HG03521 (cell line): Measurements from ENCODE around the gene CPXM2.

Experiments
- ATAC-seq: cut with Tn5 transposase; IDR thresholded peaks from one replicate; pipeline ENCODE4 v1.9.1; 2021; ENCODE audit warnings: mild to moderate bottlenecking, moderate library complexity; ENCODE audit not compliant: unreplicated experiment

Gene CPXM2

DNA sequence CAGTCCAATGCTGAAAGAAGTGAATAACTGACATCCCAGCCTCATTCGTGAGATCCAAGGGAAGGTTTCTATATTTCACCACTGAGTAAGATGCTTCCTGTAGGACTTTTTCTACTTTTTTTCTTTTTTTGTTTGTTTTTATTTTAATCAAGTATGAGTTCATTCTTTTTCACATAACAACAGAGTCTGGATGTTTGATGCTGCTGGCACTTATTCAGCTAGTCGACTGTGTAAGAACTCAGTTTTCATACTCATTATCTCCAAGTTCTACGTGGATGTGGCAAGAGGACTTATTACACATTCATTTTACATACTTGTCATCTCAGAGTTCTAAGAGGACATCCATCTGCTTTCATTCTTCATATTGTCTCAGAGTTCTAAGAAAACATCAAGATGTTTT is 86.9 kb downstream of the CPXM2 start:
- no peak for ATAC-seq

DNA sequence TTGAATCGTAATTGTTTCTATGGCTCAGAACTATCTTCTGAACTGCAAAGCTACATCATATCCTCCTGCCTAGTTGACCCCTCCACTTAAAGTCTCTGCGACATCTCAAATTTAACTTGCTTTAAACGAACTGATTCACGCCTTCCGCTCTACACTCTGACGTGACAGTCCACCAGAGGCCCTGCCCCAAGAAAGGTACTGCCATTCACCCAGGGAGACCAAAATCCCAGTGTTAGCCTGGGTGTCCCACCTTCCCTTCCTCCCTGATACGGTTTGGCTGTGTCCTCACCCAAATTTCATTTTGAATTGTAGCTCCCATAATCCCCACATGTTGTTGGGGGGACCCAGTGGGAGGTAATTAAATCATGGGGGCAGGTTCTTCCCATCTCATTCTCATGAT is 90.8 kb downstream of the CPXM2 start:
- no peak for ATAC-seq

DNA sequence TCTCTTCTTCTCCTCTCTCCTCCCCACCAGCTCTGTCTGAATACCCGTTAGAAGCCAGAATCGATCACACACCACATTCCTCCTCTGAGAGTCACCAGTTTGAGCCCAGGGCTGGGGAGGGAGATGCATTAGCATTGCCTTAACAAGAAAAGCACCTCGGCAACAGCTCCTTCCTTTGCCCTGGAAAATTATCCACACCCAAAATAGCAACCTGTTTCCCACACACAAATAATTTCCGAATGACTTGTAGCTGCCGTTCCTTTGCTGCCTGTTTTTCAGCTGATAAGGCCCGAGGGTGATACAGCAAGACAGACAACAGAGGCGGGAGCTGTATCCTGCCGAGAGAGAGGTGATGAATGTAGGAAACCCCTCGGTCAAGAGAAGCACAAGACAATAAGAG is 91.3 kb downstream of the CPXM2 start:
- ATAC-seq = no peak

DNA sequence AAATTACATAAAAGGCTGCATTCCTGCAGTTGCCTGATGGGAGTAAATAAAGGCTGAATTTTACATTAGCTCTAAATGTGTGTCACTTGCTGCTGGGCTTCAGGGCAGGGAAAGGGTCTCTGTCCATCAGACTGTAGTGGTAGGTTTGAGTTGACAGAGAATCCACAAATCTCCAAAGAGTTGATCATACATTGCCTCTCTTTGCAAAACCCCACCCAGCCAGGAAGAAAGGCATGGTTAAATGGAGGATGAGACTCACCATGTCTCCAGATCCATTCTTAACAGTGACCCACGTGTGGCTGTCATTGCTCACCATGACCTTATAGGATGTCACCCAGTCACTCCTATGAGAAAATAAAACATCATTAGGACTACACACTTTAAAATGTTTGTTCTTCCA is 92.8 kb downstream of the CPXM2 start:
- ATAC-seq = no peak

DNA sequence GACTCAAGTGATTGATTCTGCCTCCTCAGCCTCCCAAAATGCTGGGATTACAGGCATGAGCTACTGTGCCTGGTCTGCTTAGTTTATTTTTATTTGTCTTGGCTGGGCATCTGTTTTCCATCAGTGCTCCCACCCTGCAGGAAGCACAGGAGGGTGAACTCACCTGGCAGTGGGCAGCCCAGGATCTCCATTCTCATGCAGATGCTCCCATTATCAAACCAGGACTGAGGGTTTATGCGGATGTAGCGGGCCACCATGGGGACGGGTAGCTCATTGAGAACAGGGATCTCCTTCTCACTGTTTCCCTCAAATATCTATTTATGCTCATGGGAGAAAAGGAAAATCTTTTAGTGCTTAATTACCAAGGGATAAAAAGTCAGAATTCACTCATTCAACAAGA is 93.8 kb downstream of the CPXM2 start:
- ATAC-seq = no peak

DNA sequence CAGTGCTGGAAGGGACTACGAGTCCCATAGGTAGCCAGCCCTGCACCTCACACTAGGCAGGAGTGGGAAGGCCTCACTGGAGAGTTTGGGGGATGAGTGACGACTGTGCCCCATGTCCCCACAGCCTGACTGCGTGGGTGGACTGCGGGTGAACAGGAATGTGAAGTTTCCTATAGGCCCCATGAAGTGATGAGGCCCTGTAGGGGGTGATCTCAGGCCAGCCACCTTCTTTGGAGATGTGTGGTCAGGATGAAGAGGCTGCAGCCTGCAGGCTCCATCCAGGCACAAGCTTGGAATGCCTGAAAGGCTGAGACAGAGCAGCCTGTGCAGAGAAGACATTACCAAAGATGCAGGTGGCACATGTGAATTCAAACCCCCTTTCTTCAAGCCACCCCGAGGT is 94.9 kb downstream of the CPXM2 start:
- no peak for ATAC-seq

DNA sequence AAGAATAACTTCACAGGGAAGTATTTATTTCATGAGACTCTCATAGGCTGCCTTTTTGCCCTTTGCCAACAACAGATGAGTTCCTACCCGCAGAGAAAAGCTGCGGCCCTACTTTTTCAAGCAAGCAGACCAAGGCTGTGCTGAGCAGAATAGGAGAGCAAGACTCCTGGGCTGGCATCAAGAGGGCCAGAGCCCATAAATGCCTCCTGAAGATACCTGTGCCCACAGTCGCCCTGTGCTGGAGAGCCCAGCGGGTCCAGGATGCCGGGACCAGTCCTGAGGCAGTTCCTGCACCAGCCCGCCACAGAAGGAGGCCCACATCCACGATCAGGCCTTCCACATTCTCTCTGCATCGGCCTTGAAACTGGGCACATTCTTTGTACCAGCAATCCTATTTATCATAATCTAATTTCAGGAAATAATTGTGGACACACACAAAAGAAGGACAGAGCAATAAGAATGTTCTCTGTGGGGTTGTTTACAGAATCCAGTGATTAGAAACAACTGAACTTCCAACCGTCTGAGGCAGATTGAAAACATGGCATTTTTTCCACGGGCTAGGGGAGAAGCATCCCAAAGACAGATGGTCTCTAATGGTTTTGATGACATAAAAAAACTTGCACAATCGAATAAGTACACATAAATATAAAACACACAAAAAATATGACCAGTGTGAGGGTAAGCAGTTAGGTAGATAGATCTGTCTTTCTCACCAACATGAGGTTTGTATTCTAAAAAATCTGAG is 95.6 kb downstream of the CPXM2 start:
- ATAC-seq = no peak

DNA sequence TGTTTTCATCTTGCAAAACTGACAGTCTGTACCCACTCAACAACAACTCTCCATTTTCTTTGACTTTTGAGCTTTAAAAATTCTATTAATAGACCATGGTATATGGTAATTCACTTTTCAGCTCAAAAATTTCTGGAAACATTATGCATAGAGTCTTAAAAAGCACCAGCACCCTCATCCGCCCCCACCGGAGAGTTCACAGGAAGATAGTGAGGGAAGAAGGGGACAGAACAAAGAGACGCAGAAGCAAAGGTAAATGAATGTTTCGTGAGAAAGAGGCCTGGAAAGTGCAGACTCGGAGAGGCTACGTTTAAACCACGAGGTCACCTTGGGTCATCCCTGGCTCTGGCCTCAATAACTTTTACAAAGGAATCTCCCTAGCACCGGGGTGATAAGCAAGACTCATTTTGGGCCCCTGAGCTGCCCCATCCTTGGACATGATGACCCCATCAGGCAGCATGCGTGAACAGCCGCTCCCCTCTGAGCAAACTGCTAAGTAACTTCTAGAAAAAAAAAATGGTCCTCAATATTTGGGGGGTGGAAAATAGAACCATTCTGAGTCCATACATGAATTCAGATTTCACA is 96.3 kb downstream of the CPXM2 start:
- ATAC-seq = no peak

DNA sequence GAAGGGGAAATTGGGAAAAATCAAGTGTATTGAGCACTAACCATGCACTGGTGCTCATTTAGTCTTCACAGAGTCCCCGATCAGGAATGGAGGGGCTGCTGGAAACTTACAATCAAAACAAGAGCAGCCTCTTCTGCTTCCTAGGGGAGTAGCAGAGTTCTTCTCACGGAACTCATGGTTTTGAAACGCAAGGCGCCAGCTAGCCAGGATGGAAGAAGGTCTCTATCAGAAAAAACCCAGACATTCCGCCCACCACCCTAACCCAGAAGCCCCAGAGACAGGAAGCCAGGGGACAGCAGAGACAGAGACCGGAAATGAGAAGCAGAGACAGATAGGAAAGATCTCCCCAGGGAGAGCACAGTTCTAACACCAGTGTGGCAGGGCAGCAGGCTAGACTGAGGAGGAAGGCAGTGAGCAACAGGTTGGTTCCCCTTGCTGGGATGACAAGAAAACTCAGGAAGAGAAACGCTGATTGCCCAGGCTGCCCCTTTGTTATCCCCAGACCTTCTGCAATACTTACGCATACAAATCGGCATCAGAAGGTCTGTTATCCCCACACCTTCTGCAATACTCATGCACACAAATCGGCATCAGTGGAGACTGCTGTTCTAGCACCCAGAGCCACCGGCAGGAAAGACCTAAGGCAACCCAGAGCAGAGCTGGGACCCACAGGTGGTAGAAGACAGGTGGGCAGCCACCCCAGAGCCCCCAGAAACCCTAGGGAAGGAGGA is 99.2 kb downstream of the CPXM2 start:
- ATAC-seq = no peak

DNA sequence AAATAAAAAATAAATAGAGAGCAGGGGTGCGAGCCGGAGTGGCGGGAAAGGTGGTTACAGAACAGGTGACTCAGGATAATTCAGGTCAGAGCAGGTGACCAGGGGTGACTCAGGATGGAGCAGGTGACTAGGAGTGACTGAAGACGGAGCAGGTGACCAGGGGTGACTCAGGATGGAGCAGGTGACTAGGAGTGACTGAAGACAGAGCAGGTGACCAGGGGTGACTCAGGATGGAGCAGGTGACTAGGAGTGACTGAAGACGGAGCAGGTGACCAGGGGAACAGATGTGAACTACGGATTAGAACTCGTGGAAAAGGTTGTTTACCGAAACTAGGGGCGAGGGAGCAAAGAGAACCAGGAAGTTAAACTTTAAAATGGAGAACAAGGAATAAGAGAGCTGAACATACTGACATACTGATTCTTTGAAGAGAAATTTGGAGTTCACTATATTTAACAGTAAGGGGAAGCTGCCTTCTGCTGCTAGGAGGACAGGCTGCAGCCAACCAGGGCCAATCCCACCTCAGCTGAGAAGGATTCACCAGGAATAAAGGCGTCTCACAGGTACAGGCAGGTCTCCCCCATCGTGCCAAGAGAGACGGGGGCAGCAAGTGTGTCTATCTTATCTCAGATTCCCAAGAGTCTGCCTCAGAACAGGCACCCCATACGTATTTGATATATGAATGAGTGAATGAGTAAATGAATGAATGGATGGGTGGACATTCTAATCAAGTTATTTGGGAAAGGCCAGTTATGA is 101.3 kb downstream of the CPXM2 start:
- no peak for ATAC-seq

DNA sequence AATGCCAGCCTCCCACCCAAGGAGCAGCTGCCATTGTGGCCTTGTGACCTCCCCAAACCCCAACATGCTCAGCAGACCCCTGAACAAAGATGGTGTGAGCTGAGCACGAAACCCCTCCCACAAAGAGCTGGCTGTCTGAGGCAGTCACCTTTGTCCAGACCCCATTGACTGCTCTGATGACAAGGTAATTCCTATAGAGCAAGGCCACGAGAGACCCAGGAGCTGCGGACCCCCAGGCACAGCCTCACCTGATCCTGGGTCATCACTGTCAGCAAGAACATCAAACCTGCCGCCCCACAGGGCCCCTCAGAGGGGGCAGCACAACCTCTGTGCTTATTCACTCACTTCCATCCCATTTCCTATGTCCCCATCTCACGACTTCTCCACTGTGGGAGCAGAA is 102.6 kb downstream of the CPXM2 start:
- ATAC-seq = no peak

DNA sequence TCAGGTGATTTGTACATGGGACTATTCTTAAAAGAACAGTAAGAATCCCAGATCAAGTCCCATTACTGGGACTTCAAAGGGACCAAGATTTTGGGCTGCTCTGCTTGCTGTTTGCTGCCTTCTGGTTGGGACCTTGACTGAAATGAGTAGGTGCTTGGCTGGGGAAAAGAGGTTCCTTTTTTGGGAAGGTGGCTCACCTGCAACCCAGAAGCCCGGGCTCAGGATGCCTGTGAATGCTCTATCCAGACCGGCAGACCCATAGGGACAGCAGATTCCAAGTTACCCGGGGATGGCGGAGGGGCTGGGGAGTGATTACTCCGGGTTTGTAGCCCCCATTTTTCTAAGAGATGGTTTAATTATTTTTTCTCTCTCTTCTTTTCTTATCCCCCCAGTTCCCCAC is 104.0 kb downstream of the CPXM2 start:
- ATAC-seq = no peak

DNA sequence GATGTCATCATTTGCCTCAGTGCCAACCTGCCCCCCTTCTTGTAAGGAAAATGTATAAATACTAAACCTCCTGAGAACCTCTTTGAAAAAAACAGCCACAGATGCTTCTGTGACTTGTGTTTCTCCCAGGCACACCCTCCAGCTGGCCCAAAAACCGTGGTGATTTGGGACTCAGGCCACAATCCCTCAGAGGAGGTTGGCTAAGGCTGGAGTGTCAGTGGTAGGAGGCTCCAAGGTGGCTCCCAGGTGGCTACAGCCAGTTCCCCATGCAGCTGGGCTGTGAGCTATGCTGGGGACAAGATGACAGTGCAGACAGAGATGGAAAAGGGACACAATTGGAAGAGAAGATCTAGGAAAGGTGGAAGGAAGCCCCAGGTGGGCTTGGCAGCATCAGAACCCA is 104.7 kb downstream of the CPXM2 start:
- no peak for ATAC-seq

DNA sequence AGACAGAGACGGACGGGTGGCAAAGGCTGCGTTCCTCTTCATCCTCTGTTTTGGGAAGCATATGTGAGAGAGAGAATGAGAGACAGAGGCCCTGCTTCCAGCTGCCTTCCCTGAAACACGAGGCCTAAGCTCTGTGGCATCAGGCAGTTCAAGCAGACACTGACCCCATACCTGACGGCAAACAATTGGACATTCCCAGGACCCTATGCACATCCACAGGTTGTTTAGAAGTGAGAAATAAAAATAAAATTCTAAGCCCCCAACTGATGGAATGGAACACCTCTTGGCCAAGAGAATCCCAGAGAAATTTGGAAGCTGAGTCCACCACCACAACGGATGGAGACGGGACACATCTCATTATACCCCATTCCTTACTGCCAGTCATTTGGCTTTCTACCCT is 105.3 kb downstream of the CPXM2 start:
- ATAC-seq = no peak

DNA sequence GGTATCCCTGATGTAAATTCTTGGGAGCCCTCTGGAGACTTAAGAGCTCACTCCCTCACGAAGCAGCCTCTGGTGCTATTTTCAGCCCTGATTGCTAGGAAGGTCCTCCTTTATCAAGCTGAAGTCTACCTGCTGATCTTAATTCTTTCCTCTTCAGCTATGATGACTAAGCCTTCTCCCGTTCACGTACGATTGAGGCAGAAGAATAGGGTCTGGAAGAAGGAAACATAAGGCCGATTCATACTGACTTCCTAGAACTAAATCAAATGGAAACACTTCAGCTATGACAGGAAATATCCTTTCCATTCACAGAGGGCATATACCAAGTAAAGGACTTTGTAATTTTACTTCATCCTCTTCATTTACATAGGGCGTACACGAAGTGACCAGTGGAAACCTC is 107.0 kb downstream of the CPXM2 start:
- ATAC-seq = no peak

DNA sequence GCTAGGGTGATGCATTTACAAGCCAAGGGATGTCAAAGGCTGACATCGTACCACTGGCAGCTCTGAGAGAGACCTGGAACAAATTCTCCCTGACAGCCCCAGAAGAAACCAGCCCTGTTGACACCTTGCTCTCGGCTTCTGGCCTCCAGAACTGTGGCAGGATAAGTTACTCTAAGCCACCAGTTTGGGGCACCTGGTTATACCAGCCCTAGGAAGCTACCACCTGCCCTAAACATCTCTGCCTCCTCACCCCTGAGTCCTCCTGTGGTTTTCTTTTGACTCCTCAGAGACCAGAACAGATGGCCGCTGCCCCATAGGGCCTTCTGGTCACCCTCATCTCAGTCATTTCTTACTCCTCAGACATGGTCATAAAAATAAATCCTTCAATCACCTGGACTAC is 107.4 kb downstream of the CPXM2 start:
- no peak for ATAC-seq

DNA sequence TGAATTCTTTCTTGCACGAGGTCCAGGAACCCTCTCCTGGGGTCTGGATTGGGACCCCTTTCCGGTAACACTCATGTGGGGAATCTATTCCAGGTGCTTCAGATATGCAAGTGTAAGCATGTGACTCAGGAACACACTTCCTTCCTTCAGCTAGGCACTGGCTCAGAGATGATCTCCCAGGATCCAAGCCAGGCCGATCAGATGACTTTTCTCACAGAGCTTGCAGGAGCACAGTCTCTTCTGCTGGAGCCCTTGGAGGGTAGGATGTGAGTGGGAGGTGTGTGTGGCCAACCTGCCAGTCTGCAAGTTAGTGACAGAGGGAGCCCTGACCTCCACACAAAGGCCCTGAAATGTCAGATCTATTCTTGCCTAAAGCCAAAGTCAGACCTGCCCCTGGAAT is 108.3 kb downstream of the CPXM2 start:
- no peak for ATAC-seq

DNA sequence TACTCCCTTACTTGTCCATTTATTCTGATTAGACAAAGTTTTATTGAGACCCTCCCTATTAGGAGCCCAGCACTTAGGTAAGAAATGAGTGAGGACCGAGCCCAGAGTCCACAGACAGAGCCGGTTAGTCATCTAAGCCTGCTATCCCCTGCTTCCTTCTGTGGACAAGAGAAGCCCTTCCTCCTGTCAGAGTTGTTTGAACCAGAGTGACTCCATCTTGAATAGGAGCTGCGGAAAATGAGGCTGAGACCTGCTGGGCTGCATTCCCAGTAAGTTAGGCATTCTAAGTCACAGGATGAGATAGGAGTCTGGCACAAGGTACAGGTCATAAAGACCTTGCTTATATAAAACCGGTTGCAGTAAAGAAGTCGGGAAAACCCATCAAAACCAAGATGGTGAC is 109.1 kb downstream of the CPXM2 start:
- ATAC-seq = no peak

DNA sequence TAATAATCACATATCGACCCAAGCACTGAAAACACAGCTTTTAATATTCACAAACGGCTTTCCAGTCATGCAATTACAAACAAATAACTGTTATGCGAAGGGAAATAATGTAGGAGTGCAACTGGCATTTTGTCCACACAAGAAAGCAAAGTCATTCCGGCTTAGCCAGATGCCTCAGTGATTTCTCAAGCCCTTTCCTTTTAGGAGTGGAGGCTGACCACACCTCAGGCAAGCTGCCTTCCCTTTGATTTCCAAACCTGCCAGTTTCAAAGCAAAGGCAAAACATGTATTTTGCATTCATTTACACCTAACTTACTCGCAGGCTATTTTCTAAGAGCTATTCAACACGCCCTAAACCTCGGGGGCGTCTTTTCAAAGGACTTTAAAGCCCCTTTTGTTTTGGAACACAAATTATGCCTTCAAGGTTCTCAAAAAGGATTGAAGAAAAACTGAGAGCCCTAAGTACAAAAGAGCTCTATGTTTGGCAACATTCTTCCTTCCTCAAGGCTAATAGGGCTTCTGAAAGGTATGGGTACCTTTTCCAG is 109.6 kb downstream of the CPXM2 start:
- ATAC-seq = no peak

DNA sequence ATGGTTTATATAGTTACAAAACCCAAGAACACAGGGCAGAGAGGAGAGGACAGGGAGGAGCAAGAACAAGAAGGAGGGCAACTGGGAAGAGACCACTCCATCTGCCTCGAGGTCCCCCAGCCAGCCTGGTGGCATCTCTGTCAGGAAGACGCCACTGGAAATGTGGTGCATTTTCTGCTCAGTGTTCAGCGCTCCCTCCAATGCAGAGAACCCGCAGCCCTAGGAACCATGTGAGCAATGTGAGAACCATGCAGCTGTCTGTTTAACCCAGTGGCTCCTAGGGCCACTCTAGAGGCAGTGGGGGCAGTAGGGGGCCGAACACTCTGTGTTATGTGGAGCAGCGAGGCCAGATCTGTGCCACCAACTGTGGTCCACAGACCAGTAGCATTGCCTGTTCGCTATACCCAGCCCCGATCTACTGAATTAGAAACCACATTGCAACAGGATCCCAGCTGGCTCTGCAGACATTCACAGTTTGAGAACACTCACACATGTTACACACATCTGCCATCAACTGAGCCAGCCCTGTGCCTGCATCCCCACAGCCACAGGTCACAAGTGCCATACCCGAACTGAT is 110.2 kb downstream of the CPXM2 start:
- no peak for ATAC-seq
